RPMI7951 (cell line): ENCODE measurements around the gene OR8B3. TPM values are rescaled to one million over a fixed set of nuclear protein-coding genes. Genes with fewer than 3 reads are reported as not detected.

Experiments
- DNase-seq: peaks from one replicate; pipeline ENCODE4 v3.0.0-alpha.2; 2012; ENCODE audit warnings: low read depth
- total RNA-seq: library from RNA; depleted of rRNA; stranded (reverse); fragments of >200 nt; shearing (Covaris generic); gene quantifications from 2 replicates; pipeline ENCODE4 v1.2.3, GENCODE V29; 2014; rRNA removed

The OR8B3 gene
- total RNA-seq, 1 experiment from 2014 or later: not detected

DNA sequence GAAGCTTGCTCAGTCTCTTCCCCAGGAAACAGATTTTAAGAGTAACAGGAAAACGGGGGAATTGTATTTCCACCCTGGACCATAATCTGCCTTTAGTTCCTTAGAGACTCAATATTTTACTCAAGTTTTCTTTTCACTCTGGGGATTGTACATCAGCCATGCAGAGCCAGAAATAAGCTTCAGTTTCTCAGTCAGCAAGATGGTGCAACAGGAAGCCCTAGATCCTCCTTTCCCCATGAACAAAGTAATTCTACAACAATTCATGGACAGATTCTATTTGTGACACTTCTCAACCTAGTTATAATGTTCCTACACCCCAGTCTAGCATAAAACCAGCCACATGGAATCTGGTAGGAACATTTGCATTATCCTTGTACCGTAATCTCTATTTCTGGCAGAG, 39.3 kb downstream of the OR8B3 start:
- no peak for DNase-seq

GRCh38 chr11:124346311-124346955, 52.4 kb downstream of the OR8B3 start:
- DNase-seq: no peak

Other genes with a start within 250 kb of the OR8B3 start
- not detected in 2 replicates for gene OR10D3, start 215.7 kb downstream of the OR8B3 start, total RNA-seq
- gene OR8G1, start 157.9 kb downstream of the OR8B3 start, total RNA-seq: not detected in 2 replicates
- gene OR8G5, start 142.6 kb downstream of the OR8B3 start, total RNA-seq: not detected in 2 replicates
- not detected in 2 replicates for gene OR8D1, start 85.1 kb downstream of the OR8B3 start, total RNA-seq
- gene OR8D2, start 78.8 kb downstream of the OR8B3 start, total RNA-seq: not detected in 2 replicates
- gene OR8B2, start 14.5 kb downstream of the OR8B3 start, total RNA-seq: not detected in 2 replicates
- gene OR8B4, start 25.8 kb upstream of the OR8B3 start, total RNA-seq: not detected in 2 replicates
- not detected in 2 replicates for gene OR8B8, start 46.7 kb upstream of the OR8B3 start, total RNA-seq
- gene OR8B12, start 144.6 kb upstream of the OR8B3 start, total RNA-seq: not detected in 2 replicates
- gene OR8A1, start 171.0 kb upstream of the OR8B3 start, total RNA-seq: not detected in 2 replicates
- gene PANX3, start 212.4 kb upstream of the OR8B3 start, total RNA-seq: not detected in 2 replicates
- gene TBRG1, start 223.8 kb upstream of the OR8B3 start, total RNA-seq: 16.2 and 19.3 TPM in 2 replicates